CD4-positive, alpha-beta T cell treated with Interleukin-4 for 4 hours (primary cell): ENCODE results near the gene GRPEL1.

Experiments used
- DNase-seq: peaks from one replicate; pipeline ENCODE4 v3.0.0-alpha.2; 2020

The GRPEL1 gene

GRCh38 chr4:7062816-7063215 is 5.0 kb downstream of the GRPEL1 start:
- DNase-seq: no peak

GRCh38 chr4:7061815-7062214 is 6.0 kb downstream of the GRPEL1 start:
- DNase-seq: no peak

GRCh38 chr4:7060346-7061150 is 7.3 kb downstream of the GRPEL1 start:
- no peak for DNase-seq

- DNase-seq: no peak
Observed at GRCh38 chr4:7059662-7060061, 8.2 kb downstream of the GRPEL1 start.

- no peak for DNase-seq
Observed at GRCh38 chr4:7058792-7059191, 9.1 kb downstream of the GRPEL1 start.

GRCh38 chr4:7055990-7056325 is 11.9 kb downstream of the GRPEL1 start:
- no peak for DNase-seq

GRCh38 chr4:7055111-7055989 is 12.5 kb downstream of the GRPEL1 start:
- no peak for DNase-seq

- no peak for DNase-seq
Observed at GRCh38 chr4:7054106-7054880, 13.6 kb downstream of the GRPEL1 start.

GRCh38 chr4:7052923-7053715 is 14.7 kb downstream of the GRPEL1 start:
- DNase-seq: no peak

- DNase-seq: no peak
Observed at GRCh38 chr4:7052313-7052712, 15.6 kb downstream of the GRPEL1 start.

- DNase-seq: no peak
Observed at GRCh38 chr4:7051905-7052304, 16.0 kb downstream of the GRPEL1 start.

GRCh38 chr4:7051144-7051495 is 16.7 kb downstream of the GRPEL1 start:
- no peak for DNase-seq

GRCh38 chr4:7050481-7051143 is 17.3 kb downstream of the GRPEL1 start:
- no peak for DNase-seq

- DNase-seq: no peak
Observed at GRCh38 chr4:7049739-7050138, 18.1 kb downstream of the GRPEL1 start.

- no peak for DNase-seq
Observed at GRCh38 chr4:7049295-7049694, 18.6 kb downstream of the GRPEL1 start.

GRCh38 chr4:7048642-7049041 is 19.2 kb downstream of the GRPEL1 start:
- DNase-seq: no peak

- no peak for DNase-seq
Observed at GRCh38 chr4:7046971-7047370, 20.9 kb downstream of the GRPEL1 start.

GRCh38 chr4:7045961-7046921 is 21.6 kb downstream of the GRPEL1 start:
- DNase-seq: no peak

- DNase-seq: no peak
Observed at GRCh38 chr4:7045553-7045952, 22.3 kb downstream of the GRPEL1 start.

GRCh38 chr4:7044137-7044930 is 23.5 kb downstream of the GRPEL1 start:
- no peak for DNase-seq
